HepG2 (cell line): ENCODE data around the gene MAGT1. TPM values are rescaled to one million over a fixed set of nuclear protein-coding genes. Genes with fewer than 3 reads are reported as not detected.

Experiments
- ATF1 ChIP-seq: IDR thresholded peaks from 2 replicates; pipeline ENCODE4 v1.6.1; 2016; ENCODE audit warnings: mild to moderate bottlenecking, control low read depth
- CBFB ChIP-seq: sonication (generic); formaldehyde crosslinking; IDR thresholded peaks from 2 replicates; pipeline ENCODE4 v1.4.0; 2020; ENCODE audit warnings: missing genetic modification reagents
- CCDC6 ChIP-seq: sonication (generic); formaldehyde crosslinking; IDR thresholded peaks from 2 replicates; pipeline ENCODE4 v1.8.1; 2022; ENCODE audit warnings: mild to moderate bottlenecking, missing genetic modification reagents, moderate library complexity
- KDM4B ChIP-seq: sonication (generic); formaldehyde crosslinking; IDR thresholded peaks from 2 replicates; pipeline ENCODE4 v1.4.0; 2020; ENCODE audit warnings: missing genetic modification reagents
- KLF16 ChIP-seq, 2 experiments: sonication (generic) in 1 of 2; formaldehyde crosslinking in 1 of 2; IDR thresholded peaks; 2 replicates each; pipeline versions ENCODE4 v1.6.1 to v1.8.0; 2016 to 2023; ENCODE audit warnings: missing genetic modification reagents in 2 of 2, missing compliant biosample characterization in 1 of 2
- MTA3 ChIP-seq: sonication (generic); formaldehyde crosslinking; IDR thresholded peaks from 2 replicates; pipeline ENCODE4 v1.4.0; 2020; ENCODE audit warnings: missing genetic modification reagents
- NKX3-1 ChIP-seq: sonication (generic); formaldehyde crosslinking; IDR thresholded peaks from 2 replicates; pipeline ENCODE4 v1.5.0; 2020; ENCODE audit warnings: missing genetic modification reagents
- PHF21A ChIP-seq: sonication (generic); formaldehyde crosslinking; IDR thresholded peaks from 2 replicates; pipeline ENCODE4 v1.5.0; 2020; ENCODE audit warnings: mild to moderate bottlenecking, missing genetic modification reagents
- PHF8 ChIP-seq: sonication (generic); formaldehyde crosslinking; IDR thresholded peaks from 2 replicates; pipeline ENCODE4 v1.5.0; 2020; ENCODE audit warnings: missing genetic modification reagents
- POLR2A ChIP-seq, 2 experiments: IDR thresholded peaks; 2 replicates each; pipeline ENCODE4 v1.6.1; 2011; ENCODE audit warnings: low read depth in 2 of 2, low read length in 2 of 2, mild to moderate bottlenecking in 1 of 2, moderate library complexity in 1 of 2; ENCODE audit not compliant: insufficient read depth in 1 of 2
- RBM22 ChIP-seq: fragments of 200-400 bp; formaldehyde crosslinking; optimal IDR thresholded peaks from 2 replicates; pipeline ENCODE3; 2017; ENCODE audit warnings: mild to moderate bottlenecking, low read length, moderate library complexity
- SAP130 ChIP-seq: IDR thresholded peaks from 2 replicates; pipeline ENCODE4 v1.6.1; 2016; ENCODE audit warnings: low read depth
- ZC3H13 ChIP-seq: sonication (generic); formaldehyde crosslinking; IDR thresholded peaks from 2 replicates; pipeline ENCODE4 v1.8.1; 2023; ENCODE audit warnings: mild to moderate bottlenecking, missing genetic modification reagents, moderate library complexity
- ZNF24 ChIP-seq: fragments of 450-650 bp; IDR thresholded peaks from 2 replicates; pipeline ENCODE4 v1.6.1; 2017; ENCODE audit warnings: antibody characterized with exemption, mild to moderate bottlenecking
- ZNF468 ChIP-seq: sonication (generic); formaldehyde crosslinking; IDR thresholded peaks from 2 replicates; pipeline ENCODE4 v1.8.0; 2022; ENCODE audit warnings: mild to moderate bottlenecking, moderate library complexity, missing genetic modification reagents
- ZNF546 ChIP-seq: sonication (generic); formaldehyde crosslinking; conservative IDR thresholded peaks from 2 replicates; pipeline ENCODE4 v1.8.1; 2023; ENCODE audit warnings: mild to moderate bottlenecking, missing genetic modification reagents
- ZNF75D ChIP-seq: sonication (generic); formaldehyde crosslinking; IDR thresholded peaks from 2 replicates; pipeline ENCODE4 v1.8.1; 2023; ENCODE audit warnings: missing genetic modification reagents, mild to moderate bottlenecking, borderline replicate concordance
- polyA plus RNA-seq, 8 experiments: library from polyadenylated mRNA; depleted of rRNA in 3 of 8; stranded (reverse) in 7 of 8; unstranded in 1 of 8; fragments of >200 nt; fragmentation: Illumina TruSeq in 4 of 8; extraction: Trizol in 4 of 8; gene quantifications; 2 replicates each; pipeline versions ENCODE4 v1.2.1 to v1.2.3, GENCODE V29; 2011 to 2016; ENCODE audit warnings: low read depth in 4 of 8, missing spikeins in 1 of 8, mixed read lengths in 1 of 8; ENCODE audit not compliant: insufficient read depth in 1 of 8
- total RNA-seq, 5 experiments: library from RNA; depleted of rRNA; stranded (reverse); fragments of >200 nt; fragmentation: Illumina TruSeq; extraction: Trizol; gene quantifications; 2 replicates each; pipeline ENCODE4 v1.2.3, GENCODE V29; 2016; ENCODE audit warnings: low read depth in 1 of 5
- TF ChIP-seq, protein P1 (sequence below): IDR thresholded peaks from 2 replicates; pipeline ENCODE4 v1.6.1; 2016; ENCODE audit warnings: mild to moderate bottlenecking
- TF ChIP-seq, protein P2 (sequence below): sonication (generic); formaldehyde crosslinking; IDR thresholded peaks from 2 replicates; pipeline ENCODE4 v1.4.0; 2020; ENCODE audit warnings: mild to moderate bottlenecking, missing genetic modification reagents
- TF ChIP-seq, protein P3 (sequence below): sonication (generic); formaldehyde crosslinking; IDR thresholded peaks from 2 replicates; pipeline ENCODE4 v1.8.1; 2023; ENCODE audit warnings: mild to moderate bottlenecking, missing genetic modification reagents
- TF ChIP-seq, protein P4 (sequence below): sonication (generic); formaldehyde crosslinking; IDR thresholded peaks from 2 replicates; pipeline ENCODE4 v1.4.0; 2020; ENCODE audit warnings: missing genetic modification reagents, borderline replicate concordance
- TF ChIP-seq, protein P5 (sequence below): IDR thresholded peaks from 2 replicates; pipeline ENCODE4 v1.6.1; 2016; ENCODE audit warnings: low read depth, borderline replicate concordance
- TF ChIP-seq, protein P6 (sequence below): sonication (generic); formaldehyde crosslinking; IDR thresholded peaks from 2 replicates; pipeline ENCODE4 v1.4.0; 2020; ENCODE audit warnings: missing genetic modification reagents

MAGT1 gene
- total and polyA plus RNA-seq, 2 of the 13 experiments (the other 11 are each of a cell fraction or from before 2014, with no cell fraction given): 38.0 to 75.0 TPM

DNA sequence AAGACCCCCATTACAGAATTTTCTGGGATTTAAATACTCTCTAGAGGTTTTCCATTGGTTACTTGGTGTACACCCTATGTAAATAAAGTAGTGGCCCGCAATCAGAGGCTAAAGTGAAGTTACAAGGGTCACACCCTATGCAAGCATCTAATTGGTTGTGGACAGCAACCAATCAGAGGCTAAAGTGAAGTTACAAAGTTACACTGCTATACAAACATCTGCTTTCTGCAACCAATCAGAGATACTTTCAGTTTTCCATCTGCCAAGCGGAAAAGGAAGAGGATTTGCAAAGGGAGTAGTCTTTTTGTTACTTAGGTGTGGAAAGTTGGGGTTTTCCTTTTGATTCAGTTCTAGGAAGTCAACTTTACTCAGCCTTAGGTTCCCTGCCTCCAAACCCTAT, 107.2 kb downstream of the MAGT1 start (continued):
- TF ChIP-seq ZNF75D (CRISPR knock-in tag) (no peak), ZNF24 (no peak), ZNF468 (no peak), ATF1 (CRISPR knock-in tag) (no peak), CCDC6 (CRISPR knock-in tag) (no peak), PHF8 (CRISPR knock-in tag) (no peak), SAP130 (CRISPR knock-in tag) (peak; percentile 54), POLR2A (IDR thresholded peaks at IDR 0.05; ENCODE audit: insufficient read depth in 1 of 2, low read depth in 2 of 2, low read length in 2 of 2) (peak in 1 of 2 experiments; percentile 35; a peak in 1 of 4 replicates), MTA3 (no peak), KLF16 (CRISPR knock-in tag; IDR thresholded peaks at IDR 0.05) (no peak), KDM4B (CRISPR knock-in tag) (no peak), ZC3H13 (CRISPR knock-in tag) (no peak), NKX3-1 (CRISPR knock-in tag) (no peak), ZNF546 (CRISPR knock-in tag) (no peak), CBFB (no peak), PHF21A (CRISPR knock-in tag) (no peak), RBM22 (no peak)
- TF ChIP-seq, protein P1, sequence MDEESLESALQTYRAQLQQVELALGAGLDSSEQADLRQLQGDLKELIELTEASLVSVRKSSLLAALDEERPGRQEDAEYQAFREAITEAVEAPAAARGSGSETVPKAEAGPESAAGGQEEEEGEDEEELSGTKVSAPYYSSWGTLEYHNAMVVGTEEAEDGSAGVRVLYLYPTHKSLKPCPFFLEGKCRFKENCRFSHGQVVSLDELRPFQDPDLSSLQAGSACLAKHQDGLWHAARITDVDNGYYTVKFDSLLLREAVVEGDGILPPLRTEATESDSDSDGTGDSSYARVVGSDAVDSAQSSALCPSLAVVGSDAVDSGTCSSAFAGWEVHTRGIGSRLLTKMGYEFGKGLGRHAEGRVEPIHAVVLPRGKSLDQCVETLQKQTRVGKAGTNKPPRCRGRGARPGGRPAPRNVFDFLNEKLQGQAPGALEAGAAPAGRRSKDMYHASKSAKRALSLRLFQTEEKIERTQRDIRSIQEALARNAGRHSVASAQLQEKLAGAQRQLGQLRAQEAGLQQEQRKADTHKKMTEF: no peak
- TF ChIP-seq, protein P2, sequence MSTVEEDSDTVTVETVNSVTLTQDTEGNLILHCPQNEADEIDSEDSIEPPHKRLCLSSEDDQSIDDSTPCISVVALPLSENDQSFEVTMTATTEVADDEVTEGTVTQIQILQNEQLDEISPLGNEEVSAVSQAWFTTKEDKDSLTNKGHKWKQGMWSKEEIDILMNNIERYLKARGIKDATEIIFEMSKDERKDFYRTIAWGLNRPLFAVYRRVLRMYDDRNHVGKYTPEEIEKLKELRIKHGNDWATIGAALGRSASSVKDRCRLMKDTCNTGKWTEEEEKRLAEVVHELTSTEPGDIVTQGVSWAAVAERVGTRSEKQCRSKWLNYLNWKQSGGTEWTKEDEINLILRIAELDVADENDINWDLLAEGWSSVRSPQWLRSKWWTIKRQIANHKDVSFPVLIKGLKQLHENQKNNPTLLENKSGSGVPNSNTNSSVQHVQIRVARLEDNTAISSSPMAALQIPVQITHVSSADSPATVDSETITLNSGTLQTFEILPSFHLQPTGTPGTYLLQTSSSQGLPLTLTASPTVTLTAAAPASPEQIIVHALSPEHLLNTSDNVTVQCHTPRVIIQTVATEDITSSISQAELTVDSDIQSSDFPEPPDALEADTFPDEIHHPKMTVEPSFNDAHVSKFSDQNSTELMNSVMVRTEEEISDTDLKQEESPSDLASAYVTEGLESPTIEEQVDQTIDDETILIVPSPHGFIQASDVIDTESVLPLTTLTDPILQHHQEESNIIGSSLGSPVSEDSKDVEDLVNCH (CRISPR knock-in tag): no peak
- TF ChIP-seq, protein P3, sequence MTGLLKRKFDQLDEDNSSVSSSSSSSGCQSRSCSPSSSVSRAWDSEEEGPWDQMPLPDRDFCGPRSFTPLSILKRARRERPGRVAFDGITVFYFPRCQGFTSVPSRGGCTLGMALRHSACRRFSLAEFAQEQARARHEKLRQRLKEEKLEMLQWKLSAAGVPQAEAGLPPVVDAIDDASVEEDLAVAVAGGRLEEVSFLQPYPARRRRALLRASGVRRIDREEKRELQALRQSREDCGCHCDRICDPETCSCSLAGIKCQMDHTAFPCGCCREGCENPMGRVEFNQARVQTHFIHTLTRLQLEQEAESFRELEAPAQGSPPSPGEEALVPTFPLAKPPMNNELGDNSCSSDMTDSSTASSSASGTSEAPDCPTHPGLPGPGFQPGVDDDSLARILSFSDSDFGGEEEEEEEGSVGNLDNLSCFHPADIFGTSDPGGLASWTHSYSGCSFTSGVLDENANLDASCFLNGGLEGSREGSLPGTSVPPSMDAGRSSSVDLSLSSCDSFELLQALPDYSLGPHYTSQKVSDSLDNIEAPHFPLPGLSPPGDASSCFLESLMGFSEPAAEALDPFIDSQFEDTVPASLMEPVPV (CRISPR knock-in tag): no peak
- TF ChIP-seq, protein P4, sequence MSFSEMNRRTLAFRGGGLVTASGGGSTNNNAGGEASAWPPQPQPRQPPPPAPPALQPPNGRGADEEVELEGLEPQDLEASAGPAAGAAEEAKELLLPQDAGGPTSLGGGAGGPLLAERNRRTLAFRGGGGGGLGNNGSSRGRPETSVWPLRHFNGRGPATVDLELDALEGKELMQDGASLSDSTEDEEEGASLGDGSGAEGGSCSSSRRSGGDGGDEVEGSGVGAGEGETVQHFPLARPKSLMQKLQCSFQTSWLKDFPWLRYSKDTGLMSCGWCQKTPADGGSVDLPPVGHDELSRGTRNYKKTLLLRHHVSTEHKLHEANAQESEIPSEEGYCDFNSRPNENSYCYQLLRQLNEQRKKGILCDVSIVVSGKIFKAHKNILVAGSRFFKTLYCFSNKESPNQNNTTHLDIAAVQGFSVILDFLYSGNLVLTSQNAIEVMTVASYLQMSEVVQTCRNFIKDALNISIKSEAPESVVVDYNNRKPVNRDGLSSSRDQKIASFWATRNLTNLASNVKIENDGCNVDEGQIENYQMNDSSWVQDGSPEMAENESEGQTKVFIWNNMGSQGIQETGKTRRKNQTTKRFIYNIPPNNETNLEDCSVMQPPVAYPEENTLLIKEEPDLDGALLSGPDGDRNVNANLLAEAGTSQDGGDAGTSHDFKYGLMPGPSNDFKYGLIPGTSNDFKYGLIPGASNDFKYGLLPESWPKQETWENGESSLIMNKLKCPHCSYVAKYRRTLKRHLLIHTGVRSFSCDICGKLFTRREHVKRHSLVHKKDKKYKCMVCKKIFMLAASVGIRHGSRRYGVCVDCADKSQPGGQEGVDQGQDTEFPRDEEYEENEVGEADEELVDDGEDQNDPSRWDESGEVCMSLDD (CRISPR knock-in tag): no peak
- TF ChIP-seq, protein P5, sequence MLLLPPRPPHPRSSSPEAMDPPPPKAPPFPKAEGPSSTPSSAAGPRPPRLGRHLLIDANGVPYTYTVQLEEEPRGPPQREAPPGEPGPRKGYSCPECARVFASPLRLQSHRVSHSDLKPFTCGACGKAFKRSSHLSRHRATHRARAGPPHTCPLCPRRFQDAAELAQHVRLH (CRISPR knock-in tag): no peak
- TF ChIP-seq, protein P6, sequence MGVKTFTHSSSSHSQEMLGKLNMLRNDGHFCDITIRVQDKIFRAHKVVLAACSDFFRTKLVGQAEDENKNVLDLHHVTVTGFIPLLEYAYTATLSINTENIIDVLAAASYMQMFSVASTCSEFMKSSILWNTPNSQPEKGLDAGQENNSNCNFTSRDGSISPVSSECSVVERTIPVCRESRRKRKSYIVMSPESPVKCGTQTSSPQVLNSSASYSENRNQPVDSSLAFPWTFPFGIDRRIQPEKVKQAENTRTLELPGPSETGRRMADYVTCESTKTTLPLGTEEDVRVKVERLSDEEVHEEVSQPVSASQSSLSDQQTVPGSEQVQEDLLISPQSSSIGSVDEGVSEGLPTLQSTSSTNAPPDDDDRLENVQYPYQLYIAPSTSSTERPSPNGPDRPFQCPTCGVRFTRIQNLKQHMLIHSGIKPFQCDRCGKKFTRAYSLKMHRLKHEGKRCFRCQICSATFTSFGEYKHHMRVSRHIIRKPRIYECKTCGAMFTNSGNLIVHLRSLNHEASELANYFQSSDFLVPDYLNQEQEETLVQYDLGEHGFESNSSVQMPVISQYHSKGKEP (CRISPR knock-in tag): no peak
